ENCODE results near the gene KAZN. TPM values are rescaled to one million over a fixed set of nuclear protein-coding genes. Genes with fewer than 3 reads are reported as not detected.

The KAZN gene
- polyA plus RNA-seq, 2 of the 4 experiments (the other 2 are of a cell fraction): 1.3 to 1.9 TPM

GRCh38 chr1:15123925-15124324 is 525.4 kb downstream of the KAZN start:
- ChIA-PET POLR2A (no interaction called here), CTCF (interaction anchor here (0.8 to 1.1 kb wide), 2 partner anchors 12 to 132 kb away, joined by 3 read pairs; no protein-coding TSS in a partner anchor)
- H3K4me2 ChIP-seq: no peak overlapping the region
- TF ChIP-seq ZSCAN20 (CRISPR knock-in tag; IDR thresholded peaks at IDR 0.05) (no peak), POLR2AphosphoS2 (conservative IDR thresholded peaks at IDR 0.05; ENCODE audit: low read length) (no peak), TP53 (CRISPR knock-in tag; IDR thresholded peaks at IDR 0.05) (no peak), ESRRA (IDR thresholded peaks at IDR 0.05; ENCODE audit: borderline replicate concordance, low read length) (no peak), NPAS2 (CRISPR knock-in tag; IDR thresholded peaks at IDR 0.05; ENCODE audit: borderline replicate concordance) (no peak), TFCP2L1 (CRISPR knock-in tag; IDR thresholded peaks at IDR 0.05) (no peak), GATA3 (IDR thresholded peaks at IDR 0.05; ENCODE audit: borderline replicate concordance) (no peak), CHD4 (IDR thresholded peaks at IDR 0.05; ENCODE audit: borderline replicate concordance) (no peak), KDM1A (IDR thresholded peaks at IDR 0.05; ENCODE audit: low read depth) (no peak), KDM5A (IDR thresholded peaks at IDR 0.05) (no peak)
- no peak overlapping the region for H3K27ac ChIP-seq
- FAIRE-seq: no peak
- 83% methylated on average over 9 of the region's 9 CpGs for WGBS (ENCODE audit: missing lambda C conversion rate)
- no peak for DNase-seq (ENCODE audit: low read depth in 1 of 2, low spot score in 1 of 2)
- no peaks in the 10 kb centered on the region for H3K9me3 ChIP-seq
- no peak for ATAC-seq
- H3K4me1 ChIP-seq: no peaks in the 10 kb centered on the region
- no peak overlapping the region for H3K4me3 ChIP-seq

- DNase-seq (ENCODE audit: low read depth in 1 of 2, low spot score in 1 of 2) (no peak), FAIRE-seq (no peak), ATAC-seq (no peak)
- no peaks in the 10 kb centered on the region for H3K4me1 ChIP-seq
- POLR2A ChIA-PET: no interaction called here
- TF ChIP-seq CBX8 (IDR thresholded peaks at IDR 0.05) (no peak), ZFP36 (IDR thresholded peaks at IDR 0.05; ENCODE audit: borderline replicate concordance, partially characterized antibody) (no peak), PBX3 (IDR thresholded peaks at IDR 0.05) (no peak), HOXB13 (CRISPR knock-in tag; IDR thresholded peaks at IDR 0.05; ENCODE audit: low read depth) (no peak), PHF8 (IDR thresholded peaks at IDR 0.05; ENCODE audit: borderline replicate concordance, low read depth) (no peak), JUN (IDR thresholded peaks at IDR 0.05) (no peak), SMC3 (IDR thresholded peaks at IDR 0.05) (no peak), KDM1A (IDR thresholded peaks at IDR 0.05; ENCODE audit: low read depth) (no peak), CHD2 (IDR thresholded peaks at IDR 0.05; ENCODE audit: low read length, partially characterized antibody) (no peak)
- TF ChIP-seq, protein P1, sequence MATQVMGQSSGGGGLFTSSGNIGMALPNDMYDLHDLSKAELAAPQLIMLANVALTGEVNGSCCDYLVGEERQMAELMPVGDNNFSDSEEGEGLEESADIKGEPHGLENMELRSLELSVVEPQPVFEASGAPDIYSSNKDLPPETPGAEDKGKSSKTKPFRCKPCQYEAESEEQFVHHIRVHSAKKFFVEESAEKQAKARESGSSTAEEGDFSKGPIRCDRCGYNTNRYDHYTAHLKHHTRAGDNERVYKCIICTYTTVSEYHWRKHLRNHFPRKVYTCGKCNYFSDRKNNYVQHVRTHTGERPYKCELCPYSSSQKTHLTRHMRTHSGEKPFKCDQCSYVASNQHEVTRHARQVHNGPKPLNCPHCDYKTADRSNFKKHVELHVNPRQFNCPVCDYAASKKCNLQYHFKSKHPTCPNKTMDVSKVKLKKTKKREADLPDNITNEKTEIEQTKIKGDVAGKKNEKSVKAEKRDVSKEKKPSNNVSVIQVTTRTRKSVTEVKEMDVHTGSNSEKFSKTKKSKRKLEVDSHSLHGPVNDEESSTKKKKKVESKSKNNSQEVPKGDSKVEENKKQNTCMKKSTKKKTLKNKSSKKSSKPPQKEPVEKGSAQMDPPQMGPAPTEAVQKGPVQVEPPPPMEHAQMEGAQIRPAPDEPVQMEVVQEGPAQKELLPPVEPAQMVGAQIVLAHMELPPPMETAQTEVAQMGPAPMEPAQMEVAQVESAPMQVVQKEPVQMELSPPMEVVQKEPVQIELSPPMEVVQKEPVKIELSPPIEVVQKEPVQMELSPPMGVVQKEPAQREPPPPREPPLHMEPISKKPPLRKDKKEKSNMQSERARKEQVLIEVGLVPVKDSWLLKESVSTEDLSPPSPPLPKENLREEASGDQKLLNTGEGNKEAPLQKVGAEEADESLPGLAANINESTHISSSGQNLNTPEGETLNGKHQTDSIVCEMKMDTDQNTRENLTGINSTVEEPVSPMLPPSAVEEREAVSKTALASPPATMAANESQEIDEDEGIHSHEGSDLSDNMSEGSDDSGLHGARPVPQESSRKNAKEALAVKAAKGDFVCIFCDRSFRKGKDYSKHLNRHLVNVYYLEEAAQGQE (IDR thresholded peaks at IDR 0.05): no peak
- TF ChIP-seq, protein P2, sequence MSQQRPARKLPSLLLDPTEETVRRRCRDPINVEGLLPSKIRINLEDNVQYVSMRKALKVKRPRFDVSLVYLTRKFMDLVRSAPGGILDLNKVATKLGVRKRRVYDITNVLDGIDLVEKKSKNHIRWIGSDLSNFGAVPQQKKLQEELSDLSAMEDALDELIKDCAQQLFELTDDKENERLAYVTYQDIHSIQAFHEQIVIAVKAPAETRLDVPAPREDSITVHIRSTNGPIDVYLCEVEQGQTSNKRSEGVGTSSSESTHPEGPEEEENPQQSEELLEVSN (IDR thresholded peaks at IDR 0.05; ENCODE audit: borderline replicate concordance, low read depth): no peak
- H3K4me3 ChIP-seq: no peak overlapping the region
- no peak overlapping the region for H3K27ac ChIP-seq
- CTCF ChIA-PET: interaction anchor here (1.0 to 1.5 kb wide), 2 partner anchors 181 to 307 kb away, joined by 3 to 5 read pairs; no protein-coding TSS in a partner anchor
- H3K9me3 ChIP-seq: no peaks in the 10 kb centered on the region
- WGBS (ENCODE audit: missing lambda C conversion rate): 84% methylated on average over 8 of the region's 25 CpGs
- H3K4me2 ChIP-seq: no peak overlapping the region
Observed at GRCh38 chr1:15124362-15125100, 526.0 kb downstream of the KAZN start.

Data from A549 (cell line).